GM12865 (cell line): ENCODE data around the gene KNCN.

Experiments
- DNase-seq: peaks from one replicate; pipeline ENCODE4 v3.0.0; 2010; ENCODE audit warnings: low read depth
- H3K4me3 ChIP-seq: 2 replicates; pipeline ENCODE4 v1.5.1; 2011; ENCODE audit warnings: mild to moderate bottlenecking, low read depth, low read length, control low read depth
- CTCF ChIP-seq: IDR thresholded peaks from 2 replicates; pipeline ENCODE4 v1.5.1; 2011; ENCODE audit warnings: low read length, control low read depth, low read depth, inconsistent platforms; ENCODE audit not compliant: insufficient read depth; ENCODE audit errors: missing control alignments

KNCN gene

GRCh38 chr1:46581681-46582455, 30.4 kb upstream of the KNCN start:
- DNase-seq: no peak
- TF ChIP-seq CTCF: no peak
- H3K4me3 ChIP-seq: no peak overlapping the region

- no peak for TF ChIP-seq CTCF
- no peak for DNase-seq
- H3K4me3 ChIP-seq: no peak overlapping the region
These were observed 28.9 kb upstream of the KNCN start for GRCh38 chr1:46580140-46580903.

- no peak for DNase-seq
- TF ChIP-seq CTCF: no peak
- H3K4me3 ChIP-seq: no peak overlapping the region
These were observed 26.2 kb upstream of the KNCN start for GRCh38 chr1:46577671-46578070.

GRCh38 chr1:46576596-46576995, 25.1 kb upstream of the KNCN start:
- DNase-seq: no peak
- H3K4me3 ChIP-seq: no peak overlapping the region
- TF ChIP-seq CTCF: no peak

GRCh38 chr1:46575778-46576177, 24.3 kb upstream of the KNCN start:
- no peak for DNase-seq
- no peak overlapping the region for H3K4me3 ChIP-seq
- TF ChIP-seq CTCF: no peak

GRCh38 chr1:46575300-46575699, 23.9 kb upstream of the KNCN start:
- no peak for DNase-seq
- TF ChIP-seq CTCF: no peak
- H3K4me3 ChIP-seq: no peak overlapping the region
